Upper lobe of right lung (tissue), 1 donor: Measurements from ENCODE around the gene DEFB123. TPM values are rescaled to one million over a fixed set of nuclear protein-coding genes. Genes with fewer than 3 reads are reported as not detected.
"Not testable (repeated sequence)": the region's sequence is repeated elsewhere in the genome, so short reads cannot be mapped to it uniquely, and the experiment has no call there.

ENCODE experiments used
- ATAC-seq: fragments of 200-7000 bp; cut with Tn5 transposase; one replicate; pipeline ENCODE4 v1.9.1; 2020; ENCODE audit warnings: mild to moderate bottlenecking, moderate library complexity
- DNase-seq: peaks from one replicate; pipeline ENCODE4 v3.0.0-alpha.2; 2020
- H3K27ac ChIP-seq: fragments of 200-600 bp; one replicate; pipeline ENCODE4 v1.8.0; 2022
- H3K27me3 ChIP-seq: fragments of 200-600 bp; one replicate; pipeline ENCODE4 v1.8.0; 2022; ENCODE audit warnings: mild to moderate bottlenecking
- H3K36me3 ChIP-seq: fragments of 200-600 bp; one replicate; pipeline ENCODE4 v1.8.0; 2022
- H3K4me1 ChIP-seq: fragments of 200-600 bp; one replicate; pipeline ENCODE4 v1.8.0; 2022
- H3K4me3 ChIP-seq: fragments of 200-600 bp; one replicate; pipeline ENCODE4 v1.8.0; 2022; ENCODE audit warnings: mild to moderate bottlenecking
- H3K9me3 ChIP-seq: fragments of 200-600 bp; one replicate; pipeline ENCODE4 v1.8.0; 2022
- intact Hi-C: fragments of 100-400 bp; cut with DNase I; formaldehyde crosslinking; loops from one replicate; pipeline ENCODE4 v1.11.0; 2022
- total RNA-seq: library from RNA; stranded (reverse); fragmentation: NEBNext Ultra II Directional; extraction: Animal tissue kit (Norgen Biotek cat#: 25700); gene quantifications from one replicate; pipeline ENCODE4 v1.2.1, GENCODE V29; 2021
- TF ChIP-seq, protein P1 (sequence below): fragments of 200-600 bp; IDR thresholded peaks from one replicate; pipeline ENCODE4 v1.8.0; 2022; ENCODE audit warnings: antibody characterized with exemption
- donor health status: DM: no; HTN: yes; CAD: no; lungs with severe emphysema.

Gene DEFB123
- total RNA-seq, 1 donor from 2014 or later, result not detected

DNA sequence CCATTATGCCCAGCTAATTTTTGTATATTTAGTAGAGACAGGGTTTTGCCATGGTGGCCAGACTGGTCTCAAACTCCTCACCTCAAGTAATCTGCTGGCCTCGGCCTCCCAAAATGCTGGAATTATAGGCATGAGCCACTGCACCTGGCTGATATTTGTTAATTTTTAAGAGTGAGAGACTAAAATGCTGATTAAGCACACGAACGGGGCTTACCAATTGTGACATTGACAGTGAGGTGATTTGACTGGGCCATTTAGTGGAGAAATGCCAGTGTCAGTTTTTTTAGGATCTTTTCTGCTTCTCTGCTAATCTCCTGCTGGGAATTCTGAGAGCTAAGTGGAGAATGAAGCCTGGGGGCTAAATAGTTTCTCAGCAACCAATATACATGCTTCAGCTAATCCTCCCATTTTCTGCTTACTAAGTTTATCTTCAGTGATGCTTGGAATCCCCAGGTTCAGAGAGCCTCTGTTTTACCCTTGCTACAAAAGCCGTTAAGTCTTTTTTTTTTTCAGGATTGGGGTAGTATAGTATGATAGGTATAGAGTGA is 9.8 kb upstream of the DEFB123 start:
- Histone ChIP-seq H3K4me3 (no peak overlapping the region), H3K4me1 (no peaks in the 10 kb centered on the region), H3K36me3 (no peaks in the 10 kb centered on the region), H3K27ac (no peak overlapping the region), H3K27me3 (no peaks in the 10 kb centered on the region), H3K9me3 (no peaks in the 10 kb centered on the region)
- ATAC-seq (no peak), DNase-seq (no peak)
- intact Hi-C loops, result no loop called here
- TF ChIP-seq, protein P1, sequence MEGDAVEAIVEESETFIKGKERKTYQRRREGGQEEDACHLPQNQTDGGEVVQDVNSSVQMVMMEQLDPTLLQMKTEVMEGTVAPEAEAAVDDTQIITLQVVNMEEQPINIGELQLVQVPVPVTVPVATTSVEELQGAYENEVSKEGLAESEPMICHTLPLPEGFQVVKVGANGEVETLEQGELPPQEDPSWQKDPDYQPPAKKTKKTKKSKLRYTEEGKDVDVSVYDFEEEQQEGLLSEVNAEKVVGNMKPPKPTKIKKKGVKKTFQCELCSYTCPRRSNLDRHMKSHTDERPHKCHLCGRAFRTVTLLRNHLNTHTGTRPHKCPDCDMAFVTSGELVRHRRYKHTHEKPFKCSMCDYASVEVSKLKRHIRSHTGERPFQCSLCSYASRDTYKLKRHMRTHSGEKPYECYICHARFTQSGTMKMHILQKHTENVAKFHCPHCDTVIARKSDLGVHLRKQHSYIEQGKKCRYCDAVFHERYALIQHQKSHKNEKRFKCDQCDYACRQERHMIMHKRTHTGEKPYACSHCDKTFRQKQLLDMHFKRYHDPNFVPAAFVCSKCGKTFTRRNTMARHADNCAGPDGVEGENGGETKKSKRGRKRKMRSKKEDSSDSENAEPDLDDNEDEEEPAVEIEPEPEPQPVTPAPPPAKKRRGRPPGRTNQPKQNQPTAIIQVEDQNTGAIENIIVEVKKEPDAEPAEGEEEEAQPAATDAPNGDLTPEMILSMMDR, result no peak

DNA sequence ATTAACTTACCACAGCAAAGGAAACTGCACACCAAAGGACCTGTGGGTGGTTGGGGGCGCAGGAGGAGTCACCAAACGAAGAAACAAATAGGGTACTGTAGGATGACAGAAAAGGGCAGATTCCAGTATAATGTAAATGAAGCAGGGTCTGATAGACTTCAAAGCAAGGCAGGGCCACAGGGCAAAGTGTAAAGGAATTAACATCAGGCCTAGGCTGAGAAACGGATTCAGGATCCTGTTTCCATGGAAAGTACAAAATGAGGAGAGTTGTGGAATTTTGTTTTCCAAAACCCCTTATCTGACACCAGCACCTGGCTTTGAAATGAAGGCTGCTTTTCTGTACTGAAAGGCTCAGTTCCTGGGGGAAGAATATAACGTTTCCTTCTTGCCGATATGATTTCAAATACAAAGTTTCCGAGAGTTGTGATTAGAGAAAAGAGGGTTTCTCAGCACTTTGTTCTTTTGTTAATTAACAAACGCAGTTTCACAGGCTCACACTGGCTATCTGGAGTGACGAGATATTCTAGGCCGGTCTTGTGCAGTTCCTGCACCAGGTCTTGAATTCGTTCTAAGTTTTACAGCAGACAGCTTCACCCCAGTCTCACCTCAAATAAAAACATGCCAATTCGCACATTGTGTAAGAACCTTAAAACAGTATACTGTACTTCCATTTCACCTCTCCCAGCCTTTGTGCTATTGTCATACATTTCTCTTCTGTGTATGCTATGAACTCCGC is 5.8 kb downstream of the DEFB123 start:
- TF ChIP-seq, protein P1, result no peak
- ATAC-seq (no peak), DNase-seq (no peak)
- Histone ChIP-seq H3K27me3 (no peaks in the 10 kb centered on the region), H3K9me3 (no peaks in the 10 kb centered on the region), H3K27ac (no peak overlapping the region), H3K4me3 (no peak overlapping the region), H3K4me1 (no peaks in the 10 kb centered on the region), H3K36me3 (no peaks in the 10 kb centered on the region)
- intact Hi-C loops, result no loop called here

DNA sequence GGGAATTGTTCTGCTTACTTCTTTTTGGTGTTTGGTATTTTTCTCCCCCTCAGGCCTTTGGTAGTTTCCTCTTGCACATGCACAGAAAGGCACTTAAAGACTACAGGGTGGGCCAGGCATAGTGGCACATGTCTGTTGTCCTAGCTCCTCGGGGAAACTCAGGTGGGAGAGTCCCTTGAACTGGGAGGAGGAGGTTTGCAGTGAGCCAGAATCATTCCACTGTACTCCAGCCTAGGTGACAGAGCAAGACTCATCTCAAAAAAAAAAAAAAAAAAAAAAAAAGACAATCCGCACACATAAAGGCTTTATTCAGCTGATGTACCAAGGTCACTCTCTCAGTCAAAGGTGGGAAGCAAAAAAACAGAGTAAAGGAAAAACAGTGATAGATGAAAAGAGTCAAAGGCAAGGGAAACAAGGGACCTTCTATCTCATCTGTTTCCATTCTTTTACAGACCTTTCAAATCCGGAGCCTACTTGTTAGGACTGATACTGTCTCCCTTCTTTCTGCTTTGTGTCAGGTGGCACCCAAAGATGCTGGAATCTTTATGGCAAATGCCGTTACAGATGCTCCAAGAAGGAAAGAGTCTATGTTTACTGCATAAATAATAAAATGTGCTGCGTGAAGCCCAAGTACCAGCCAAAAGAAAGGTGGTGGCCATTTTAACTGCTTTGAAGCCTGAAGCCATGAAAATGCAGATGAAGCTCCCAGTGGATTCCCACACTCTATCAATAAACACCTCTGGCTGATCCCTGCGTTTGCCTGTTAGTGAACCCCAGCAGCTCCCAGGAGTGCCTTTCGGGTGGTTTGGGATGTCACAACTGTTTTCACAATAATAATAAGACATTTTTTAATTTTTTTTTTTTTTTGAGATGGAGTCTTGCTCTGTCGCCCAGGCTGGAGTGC is 9.3 kb downstream of the DEFB123 start:
- ATAC-seq, result no peak
- intact Hi-C loops, result no loop called here

DNA sequence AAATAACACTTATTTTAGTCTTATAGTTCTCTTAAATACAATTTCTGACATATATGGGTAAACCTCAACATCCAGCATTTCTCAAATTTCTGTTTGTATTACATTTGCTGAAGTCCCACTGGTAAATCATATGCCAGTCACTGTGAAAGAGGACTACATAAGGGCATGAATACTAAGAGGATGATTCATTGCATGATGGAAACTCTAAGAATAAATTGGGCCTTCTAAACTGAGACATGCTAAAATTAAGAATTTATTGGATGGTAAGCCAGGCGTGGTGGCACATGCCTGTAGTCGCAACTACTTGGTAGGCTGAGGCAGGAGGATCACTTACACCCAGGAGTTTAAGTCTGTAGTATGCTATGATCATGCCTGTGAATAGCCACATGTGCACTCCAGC is 12.1 kb downstream of the DEFB123 start:
- H3K4me3 ChIP-seq, result no peak overlapping the region
- no peaks in the 10 kb centered on the region for H3K9me3 ChIP-seq
- H3K27me3 ChIP-seq, result peaks cover 4% of the 10 kb centered on the region
- no peaks in the 10 kb centered on the region for H3K36me3 ChIP-seq
- ATAC-seq, result no peak
- no peaks in the 10 kb centered on the region for H3K4me1 ChIP-seq
- intact Hi-C loops, result no loop called here
- TF ChIP-seq, protein P1, result no peak
- no peak overlapping the region for H3K27ac ChIP-seq
- DNase-seq, result no peak

More for the DNA sequence above, 9.3 kb downstream of the DEFB123 start:
- peaks cover 3% of the 10 kb centered on the region for H3K27me3 ChIP-seq
- no peaks in the 10 kb centered on the region for H3K36me3 ChIP-seq
- TF ChIP-seq, protein P1, result no peak
- no peaks in the 10 kb centered on the region for H3K9me3 ChIP-seq
- no peaks in the 10 kb centered on the region for H3K4me1 ChIP-seq
- no peak overlapping the region for H3K4me3 ChIP-seq
- H3K27ac ChIP-seq, result no peak overlapping the region
- DNase-seq, result no peak

DNA sequence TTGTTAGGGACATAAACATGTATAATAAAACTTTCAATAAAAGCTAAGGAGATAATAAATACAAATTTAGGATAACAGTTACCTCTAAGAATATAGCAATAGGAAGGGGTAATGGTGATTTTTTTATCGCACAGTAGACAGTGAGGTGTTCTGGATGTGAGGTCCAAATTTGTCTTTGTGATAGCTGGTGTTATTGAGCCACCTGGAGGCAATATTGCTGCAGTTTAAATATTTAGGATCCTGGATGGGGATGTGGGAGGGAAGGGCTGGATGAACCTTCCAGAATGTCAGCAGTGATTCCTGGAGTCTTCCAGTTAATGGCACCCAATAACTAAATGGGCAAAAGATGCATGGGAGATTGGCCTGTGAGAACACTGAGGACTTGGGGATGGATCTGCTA is 13.9 kb downstream of the DEFB123 start:
- no peak for ATAC-seq
- Histone ChIP-seq H3K36me3 (no peaks in the 10 kb centered on the region), H3K27me3 (peaks cover 20% of the 10 kb centered on the region), H3K4me1 (no peaks in the 10 kb centered on the region), H3K9me3 (no peaks in the 10 kb centered on the region), H3K4me3 (no peak overlapping the region), H3K27ac (no peak overlapping the region)
- intact Hi-C loops, result no loop called here
- DNase-seq, result no peak
- TF ChIP-seq, protein P1, result no peak

DNA sequence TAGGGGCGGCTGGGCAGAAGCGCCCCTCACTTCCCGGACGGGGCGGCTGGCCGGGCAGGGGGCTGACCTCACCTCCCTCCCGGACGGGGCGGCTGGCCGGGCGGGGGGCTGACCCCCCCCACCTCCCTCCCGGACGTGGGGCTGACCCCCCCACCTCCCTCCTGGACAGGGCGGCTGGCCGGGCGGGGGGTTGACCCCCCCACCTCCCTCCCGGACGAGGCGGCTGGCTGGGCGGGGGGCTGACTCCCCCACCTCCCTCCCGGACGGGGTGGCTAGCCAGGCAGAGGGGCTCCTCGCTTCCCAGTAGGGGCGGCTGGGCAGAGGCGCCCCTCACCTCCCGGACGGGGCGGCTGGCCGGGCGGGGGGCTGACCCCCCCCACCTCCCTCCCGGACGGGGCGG is 30.5 kb downstream of the DEFB123 start:
- intact Hi-C loops, H3K36me3 ChIP-seq, DNase-seq, H3K27ac ChIP-seq, H3K4me3 ChIP-seq, H3K9me3 ChIP-seq, ATAC-seq: not testable (repeated sequence)
- Histone ChIP-seq H3K27me3 (peaks cover 10% of the 10 kb centered on the region), H3K4me1 (peaks cover 14% of the 10 kb centered on the region)
